Measurements from ENCODE around the gene MS4A6E.
"Not testable (repeated sequence)": the region's sequence is repeated elsewhere in the genome, so short reads cannot be mapped to it uniquely, and the experiment has no call there.

- not testable (repeated sequence) for TF ChIP-seq EZH2phosphoT487, CTCF (IDR thresholded peaks at IDR 0.05)
Observed at GRCh38 chr11:60366262-60366904, 39.3 kb downstream of the MS4A6E start.

Data from neural progenitor cell (in vitro differentiated cells).